Measurements from ENCODE around the gene TUT4. TPM values are rescaled to one million over a fixed set of nuclear protein-coding genes. Genes with fewer than 3 reads are reported as not detected.

Gene TUT4
- total and polyA plus RNA-seq, 2 experiments from 2014 or later: 14.9 to 18.9 TPM

GRCh38 chr1:52461821-52462220 lies 91.1 kb downstream of the TUT4 start:
- H3K9me2 ChIP-seq (ENCODE audit: insufficient read depth): no peaks in the 10 kb centered on the region
- no peaks in the 10 kb centered on the region for H3K79me2 ChIP-seq (ENCODE audit: insufficient read depth)

GRCh38 chr1:52460694-52461093 lies 92.2 kb downstream of the TUT4 start:
- Histone ChIP-seq H3K36me3 (ENCODE audit: low read depth) (peaks cover 5% of the 10 kb centered on the region; the same call in 1 of the 2 replicates), H3K4me2 (ENCODE audit: unreplicated experiment) (no peak overlapping the region), H4K20me1 (ENCODE audit: insufficient read depth) (no peaks in the 10 kb centered on the region), H3K79me2 (ENCODE audit: insufficient read depth) (no peaks in the 10 kb centered on the region), H3F3A (ENCODE audit: insufficient read depth) (0 out of 2 replicates have a peak, but pooled peaks cover 4% of the 10 kb centered on the region), H3K4me3 (no peak overlapping the region), H3K9me3 (ENCODE audit: low read depth) (no peaks in the 10 kb centered on the region), H3K27me3 (replicated peaks; ENCODE audit: insufficient read depth) (no peaks in the 10 kb centered on the region), H3K9ac (no peak overlapping the region), H3K4me1 (ENCODE audit: insufficient read depth) (no peaks in the 10 kb centered on the region), H3K9me2 (ENCODE audit: insufficient read depth) (no peaks in the 10 kb centered on the region), H2AFZ (no peak overlapping the region), H3K27ac (no peak overlapping the region)
- 79 to 86% methylated on average over 1 of the region's 1 CpG for WGBS, 2 experiments (ENCODE audit: low coverage in 1 of 2, low lambda C conversion rate in 2 of 2, missing lambda C conversion rate in 2 of 2)
- DNase-seq: peak; percentile 65
- TF ChIP-seq EZH2 (IDR thresholded peaks at IDR 0.05; ENCODE audit: insufficient read depth, poor library complexity, severe bottlenecking): no peak
- in situ Hi-C loops (cut with MboI): no loop called here

More at GRCh38 chr1:52461821-52462220, 91.1 kb downstream of the TUT4 start:
- Histone ChIP-seq H3K27ac (no peak overlapping the region), H3K36me3 (ENCODE audit: low read depth) (peaks cover 5% of the 10 kb centered on the region; the same call in 1 of the 2 replicates), H3K4me2 (ENCODE audit: unreplicated experiment) (no peak overlapping the region), H3K9me3 (ENCODE audit: low read depth) (no peaks in the 10 kb centered on the region), H4K20me1 (ENCODE audit: insufficient read depth) (no peaks in the 10 kb centered on the region), H3K4me1 (ENCODE audit: insufficient read depth) (no peaks in the 10 kb centered on the region), H3F3A (ENCODE audit: insufficient read depth) (0 out of 2 replicates have a peak, but pooled peaks cover 4% of the 10 kb centered on the region), H3K4me3 (no peak overlapping the region), H2AFZ (no peak overlapping the region), H3K9ac (no peak overlapping the region), H3K27me3 (replicated peaks; ENCODE audit: insufficient read depth) (no peaks in the 10 kb centered on the region)
- WGBS, 2 experiments (ENCODE audit: low coverage in 1 of 2, low lambda C conversion rate in 2 of 2, missing lambda C conversion rate in 2 of 2): 87 to 100% methylated on average over 1 of the region's 1 CpG
- TF ChIP-seq EZH2phosphoT487 (IDR thresholded peaks at IDR 0.05; ENCODE audit: insufficient read depth, low read depth) (no peak), EZH2 (IDR thresholded peaks at IDR 0.05; ENCODE audit: insufficient read depth, poor library complexity, severe bottlenecking) (no peak)
- in situ Hi-C loops (cut with MboI): no loop called here
- DNase-seq: no peak

GRCh38 chr1:52455686-52456085 lies 97.2 kb downstream of the TUT4 start:
- no peak overlapping the region for H3K27ac ChIP-seq
- H3K79me2 ChIP-seq (ENCODE audit: insufficient read depth): no peaks in the 10 kb centered on the region
- H3F3A ChIP-seq (ENCODE audit: insufficient read depth): 0 out of 2 replicates have a peak, but pooled peaks cover 2% of the 10 kb centered on the region
- no peak overlapping the region for H3K4me2 ChIP-seq (ENCODE audit: unreplicated experiment)
- no peaks in the 10 kb centered on the region for H3K4me1 ChIP-seq (ENCODE audit: insufficient read depth)
- peak; percentile 1 for DNase-seq
- H3K9me3 ChIP-seq (ENCODE audit: low read depth): no peaks in the 10 kb centered on the region
- H2AFZ ChIP-seq: no peak overlapping the region
- H3K9me2 ChIP-seq (ENCODE audit: insufficient read depth): no peaks in the 10 kb centered on the region; the same call in 1 of the 2 replicates
- no peak overlapping the region for H3K4me3 ChIP-seq
- TF ChIP-seq EZH2phosphoT487 (IDR thresholded peaks at IDR 0.05; ENCODE audit: insufficient read depth, low read depth): no peak
- no peak for TF ChIP-seq EZH2 (IDR thresholded peaks at IDR 0.05; ENCODE audit: insufficient read depth, poor library complexity, severe bottlenecking)
- H3K36me3 ChIP-seq (ENCODE audit: low read depth): peaks cover 5% of the 10 kb centered on the region; the same call in 1 of the 2 replicates
- no peaks in the 10 kb centered on the region for H4K20me1 ChIP-seq (ENCODE audit: insufficient read depth)
- in situ Hi-C loops (cut with MboI): no loop called here
- no peaks in the 10 kb centered on the region for H3K27me3 ChIP-seq (replicated peaks; ENCODE audit: insufficient read depth)
- no peak overlapping the region for H3K9ac ChIP-seq
- WGBS, 2 experiments (ENCODE audit: low coverage in 1 of 2, low lambda C conversion rate in 2 of 2, missing lambda C conversion rate in 2 of 2): 78 to 79% methylated on average over 2 of the region's 2 CpGs

- no peaks in the 10 kb centered on the region; the same call in 1 of the 2 replicates for H3K9me2 ChIP-seq (ENCODE audit: insufficient read depth)
- no peak for DNase-seq
- H3K4me1 ChIP-seq (ENCODE audit: insufficient read depth): no peaks in the 10 kb centered on the region
- H3K27me3 ChIP-seq (replicated peaks; ENCODE audit: insufficient read depth): no peaks in the 10 kb centered on the region
- no peaks in the 10 kb centered on the region for H4K20me1 ChIP-seq (ENCODE audit: insufficient read depth)
- no peak for TF ChIP-seq EZH2phosphoT487 (IDR thresholded peaks at IDR 0.05; ENCODE audit: insufficient read depth, low read depth)
- no peak for TF ChIP-seq EZH2 (IDR thresholded peaks at IDR 0.05; ENCODE audit: insufficient read depth, poor library complexity, severe bottlenecking)
- H2AFZ ChIP-seq: no peak overlapping the region
- H3K4me3 ChIP-seq: no peak overlapping the region
- no peak overlapping the region for H3K27ac ChIP-seq
- H3F3A ChIP-seq (ENCODE audit: insufficient read depth): no peaks in the 10 kb centered on the region
- H3K9ac ChIP-seq: no peak overlapping the region
- H3K9me3 ChIP-seq (ENCODE audit: low read depth): no peaks in the 10 kb centered on the region
- no peaks in the 10 kb centered on the region for H3K79me2 ChIP-seq (ENCODE audit: insufficient read depth)
- 91 to 95% methylated on average over 2 of the region's 2 CpGs for WGBS, 2 experiments (ENCODE audit: low coverage in 1 of 2, low lambda C conversion rate in 2 of 2, missing lambda C conversion rate in 2 of 2)
- H3K36me3 ChIP-seq (ENCODE audit: low read depth): peaks cover 5% of the 10 kb centered on the region; the same call in 1 of the 2 replicates
- in situ Hi-C loops (cut with MboI): no loop called here
- H3K4me2 ChIP-seq (ENCODE audit: unreplicated experiment): no peak overlapping the region
Observed at GRCh38 chr1:52454779-52455178, 98.1 kb downstream of the TUT4 start.
